NCI-H1417 (cell line): ENCODE measurements around the gene XIRP2.
"Not testable (repeated sequence)": the region's sequence is repeated elsewhere in the genome, so short reads cannot be mapped to it uniquely, and the experiment has no call there.

Source experiments
- DNase-seq, 3 experiments: peaks; one replicate each; lab custom pipeline; 2025; lab: John Stamatoyannopoulos, UW

Gene XIRP2

DNA sequence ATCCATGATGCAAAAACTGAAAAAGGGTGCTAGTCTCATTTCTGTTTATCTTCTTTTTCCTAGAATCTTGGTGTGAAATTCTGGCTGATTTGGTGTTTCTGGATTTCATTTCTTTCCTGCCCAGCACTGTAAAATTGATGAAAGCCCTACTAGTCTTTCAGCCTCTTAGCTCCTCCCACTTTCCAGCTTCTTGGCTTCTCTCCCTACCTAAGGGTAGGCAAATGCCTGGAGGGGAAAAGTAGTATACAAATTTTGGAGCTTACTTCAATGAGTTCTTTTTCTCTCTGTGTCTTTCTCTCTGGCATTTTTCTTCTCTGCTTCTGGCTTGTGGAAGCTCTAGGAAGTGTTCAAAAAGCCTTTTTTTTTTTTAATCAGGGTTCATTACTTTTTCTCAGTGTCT is 160.5 kb downstream of the XIRP2 start:
- no peak for DNase-seq

DNA sequence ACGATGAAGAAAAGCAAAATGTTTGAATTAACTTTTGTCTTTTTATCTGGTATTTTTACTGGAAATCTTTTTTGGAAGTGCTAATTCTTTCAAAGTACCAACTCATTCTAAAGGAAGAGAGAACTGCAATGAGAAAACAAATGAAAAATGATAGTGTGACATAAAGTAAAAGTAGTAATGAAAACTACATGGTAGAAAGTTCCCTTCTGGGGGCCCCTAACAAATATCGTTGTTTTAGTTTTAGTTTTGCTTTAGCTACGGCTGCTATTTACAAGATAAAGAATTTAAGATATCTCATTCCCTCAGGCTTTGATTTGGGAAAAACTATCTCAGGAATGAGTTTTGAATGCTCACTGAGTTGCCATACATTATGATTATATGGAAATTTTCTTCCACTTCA is 161.4 kb downstream of the XIRP2 start:
- DNase-seq: no peak

DNA sequence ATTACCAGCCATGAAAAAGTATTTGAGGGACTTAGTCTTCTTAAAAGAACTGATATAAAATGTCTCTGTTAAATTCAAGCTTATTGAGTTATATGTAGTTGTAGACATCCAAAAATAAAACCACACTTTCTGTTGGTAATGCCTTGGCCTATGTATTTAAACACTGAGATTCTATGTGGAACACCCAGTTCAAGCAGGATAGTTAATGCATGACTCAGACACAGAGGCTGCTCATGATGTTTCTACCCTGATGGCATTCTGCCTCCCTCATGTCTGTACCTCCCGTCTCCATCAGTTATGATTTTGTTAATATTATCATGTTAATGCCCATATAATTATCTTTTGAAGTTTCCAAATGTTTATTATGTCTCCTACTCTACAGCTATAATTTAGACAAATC is 164.5 kb downstream of the XIRP2 start:
- DNase-seq: no peak

GRCh38 chr2:167054881-167055280 is 166.6 kb downstream of the XIRP2 start:
- no peak for DNase-seq

DNA sequence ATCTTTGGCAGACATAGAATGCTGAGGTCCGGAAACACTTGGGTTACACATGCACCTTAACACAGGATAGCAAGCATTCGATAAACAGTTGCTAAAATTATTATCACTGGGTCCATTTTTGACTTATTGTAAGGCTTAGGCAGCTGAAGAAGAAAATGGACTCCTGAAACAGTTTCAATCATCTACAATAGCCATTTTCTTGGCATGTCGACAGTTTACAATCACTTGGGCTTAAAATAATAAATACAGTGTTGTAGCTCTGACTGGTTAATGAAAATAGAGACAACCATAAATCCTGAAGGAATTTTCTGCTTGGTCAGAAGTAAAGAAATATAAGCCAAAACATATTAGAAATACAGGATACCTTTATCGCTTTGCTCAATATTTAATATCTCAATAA is 169.2 kb downstream of the XIRP2 start:
- DNase-seq: no peak

GRCh38 chr2:167059173-167059572 is 170.9 kb downstream of the XIRP2 start:
- no peak for DNase-seq

DNA sequence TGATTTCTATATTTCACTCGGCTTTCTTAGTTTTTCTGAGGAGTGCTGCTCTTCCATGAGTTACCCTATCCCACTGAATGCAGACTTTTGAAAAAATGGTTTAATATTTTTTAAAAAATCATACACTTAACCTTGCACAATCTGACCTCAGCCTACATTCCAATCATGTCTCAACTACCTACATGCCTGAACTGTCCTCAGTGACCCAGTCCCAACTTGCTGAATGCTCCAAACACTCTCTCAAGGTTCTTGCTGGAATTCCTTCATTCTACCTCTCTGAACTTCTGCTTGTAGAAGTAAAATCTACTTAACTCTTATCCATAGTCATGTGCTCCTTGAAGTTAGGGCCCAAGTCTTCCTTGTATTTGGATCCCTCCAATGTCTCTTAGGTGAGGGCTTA is 181.6 kb downstream of the XIRP2 start:
- DNase-seq: no peak

DNA sequence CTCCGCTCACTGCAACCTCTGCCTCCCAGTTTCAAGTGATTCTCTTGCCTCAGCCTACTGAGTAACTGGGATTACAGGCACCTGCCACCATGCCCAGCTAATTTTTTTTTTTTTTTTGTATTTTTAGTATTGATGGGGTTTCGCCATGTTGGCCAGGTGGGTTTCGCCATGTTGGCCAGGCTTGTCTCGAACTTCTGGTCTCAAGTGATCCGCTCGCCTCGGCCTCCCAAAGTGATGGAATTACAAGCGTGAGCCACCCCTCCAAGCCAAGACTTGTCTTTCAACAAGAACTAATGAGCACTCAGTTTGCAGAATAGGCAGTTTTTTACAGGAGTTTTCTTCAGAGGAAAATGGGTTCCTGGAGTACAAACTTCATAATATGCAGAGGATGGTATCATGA is 187.4 kb downstream of the XIRP2 start:
- not testable (repeated sequence) for DNase-seq

GRCh38 chr2:167098931-167099330 is 210.7 kb downstream of the XIRP2 start:
- not testable (repeated sequence) for DNase-seq

DNA sequence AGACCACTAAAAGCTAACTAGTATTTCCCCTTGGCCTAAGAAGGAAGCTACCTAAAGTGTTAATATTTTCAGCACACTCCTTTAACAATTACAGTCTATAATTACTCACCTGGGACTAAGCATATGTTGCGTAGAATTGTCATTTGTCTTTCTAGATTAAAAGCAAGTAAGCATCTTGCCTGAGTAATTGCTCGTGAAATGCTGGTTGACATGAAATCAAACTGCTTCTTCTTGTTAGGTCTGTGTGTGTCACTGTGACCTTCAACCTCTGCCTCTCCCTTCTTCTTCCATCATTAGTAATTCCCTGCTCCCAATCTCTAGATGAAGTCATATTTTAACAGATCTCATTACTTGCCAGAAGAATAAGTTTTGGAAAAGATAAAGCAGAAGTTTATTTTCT is 212.2 kb downstream of the XIRP2 start:
- DNase-seq: peak in 1 of 3 experiments; percentile 0

DNA sequence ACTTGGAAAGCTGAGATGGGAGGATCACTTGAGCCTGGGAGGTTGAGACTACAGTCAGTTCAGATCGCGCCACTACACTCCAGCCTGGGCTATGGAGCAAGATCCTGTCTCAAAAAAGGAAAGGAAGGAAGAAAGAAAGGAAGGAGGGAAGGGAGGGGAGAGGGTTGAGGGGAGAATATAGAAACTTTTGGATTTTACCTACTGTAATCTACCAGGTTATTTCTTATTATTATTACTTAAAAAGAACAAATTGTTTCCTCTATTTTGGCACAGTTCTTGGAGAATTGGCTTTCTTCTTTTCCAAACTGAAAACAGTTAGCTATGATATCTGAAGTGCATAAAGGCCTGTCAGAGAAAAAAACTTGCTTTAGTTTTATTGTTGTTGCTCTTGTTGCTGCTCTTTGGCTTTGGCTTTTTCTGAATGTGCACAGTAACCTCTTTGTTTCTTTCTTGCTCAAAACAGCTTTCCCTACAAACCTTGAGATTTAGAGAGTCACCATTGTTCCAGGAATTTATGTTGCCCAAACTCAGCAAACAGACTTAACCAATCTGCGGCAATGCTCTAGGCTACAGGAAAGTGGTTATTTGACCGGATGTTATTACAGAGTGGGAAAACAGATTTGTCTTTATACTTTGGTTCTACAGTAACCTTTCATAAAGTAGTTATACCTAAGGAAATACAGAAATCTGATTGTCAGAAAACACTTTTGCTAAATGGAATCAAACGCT is 214.9 kb downstream of the XIRP2 start:
- DNase-seq: no peak

DNA sequence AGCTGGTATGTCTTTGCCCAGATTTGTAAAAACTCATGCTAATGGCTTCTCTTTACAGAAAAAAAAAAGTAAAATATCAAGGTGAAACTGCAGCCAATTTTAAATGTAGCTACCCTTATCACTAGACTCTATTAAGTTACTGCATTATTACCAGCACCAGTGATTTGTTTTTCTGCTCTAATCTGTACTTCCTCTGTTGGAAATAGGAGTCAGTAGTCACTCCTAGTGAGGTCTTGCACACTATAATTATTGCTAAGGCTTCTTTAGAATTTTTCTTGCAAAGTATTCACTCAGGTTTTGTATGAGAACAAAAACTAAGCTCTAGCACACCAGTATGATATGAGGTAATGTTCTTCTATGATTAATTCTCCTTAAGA is 215.5 kb downstream of the XIRP2 start:
- DNase-seq: no peak

- no peak for DNase-seq
Observed at GRCh38 chr2:167104691-167105090, 216.4 kb downstream of the XIRP2 start.

- DNase-seq: not testable (repeated sequence)
Observed at GRCh38 chr2:167109682-167110081, 221.4 kb downstream of the XIRP2 start.

GRCh38 chr2:167110345-167110744 is 222.1 kb downstream of the XIRP2 start:
- DNase-seq: no peak

DNA sequence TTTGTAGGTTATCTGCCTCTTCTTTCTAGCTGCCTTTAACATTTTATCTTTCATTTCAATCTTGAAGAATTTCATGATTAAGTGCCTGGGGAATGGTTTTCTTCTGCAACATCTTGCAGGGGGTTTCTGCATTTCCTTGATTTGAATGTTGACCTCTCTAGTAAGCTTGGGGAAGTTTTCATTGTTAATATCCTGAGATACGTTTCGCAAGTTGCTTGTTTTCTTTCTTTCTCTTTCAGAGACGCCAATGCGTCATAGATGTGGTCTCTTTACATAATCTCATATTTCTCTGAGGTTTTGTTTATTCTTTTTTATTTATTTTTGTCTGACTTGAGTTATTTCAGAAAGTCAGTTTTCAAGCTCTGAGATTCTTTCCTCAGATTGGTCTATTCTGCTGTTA is 225.7 kb downstream of the XIRP2 start:
- no peak for DNase-seq

- no peak for DNase-seq
Observed at GRCh38 chr2:167115541-167115940, 227.3 kb downstream of the XIRP2 start.

- no peak for DNase-seq
Observed at GRCh38 chr2:167122389-167122788, 234.1 kb downstream of the XIRP2 start.

DNA sequence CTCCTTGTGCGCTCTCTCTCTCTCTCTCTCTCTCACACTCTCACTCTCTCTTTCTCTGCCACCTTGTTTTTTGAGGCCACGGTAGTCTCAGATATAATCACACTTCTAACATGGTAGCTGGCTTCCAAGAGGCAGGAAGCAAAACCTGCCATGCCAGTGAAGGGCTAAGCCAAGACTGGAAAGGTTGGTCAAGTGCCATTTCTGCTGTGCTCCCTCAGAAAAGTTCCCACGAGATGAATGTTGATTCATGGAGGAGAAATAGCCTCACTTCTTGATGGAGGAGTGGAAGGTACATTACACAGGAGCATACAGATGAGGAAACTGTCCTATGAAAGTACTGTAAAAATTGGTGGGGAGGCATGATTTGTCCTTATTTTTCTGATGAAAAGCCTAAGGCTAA is 237.9 kb downstream of the XIRP2 start:
- DNase-seq: no peak

- peak in 2 of 3 experiments; percentile 2 to 3 for DNase-seq
Observed at GRCh38 chr2:167127135-167127534, 238.9 kb downstream of the XIRP2 start.

DNA sequence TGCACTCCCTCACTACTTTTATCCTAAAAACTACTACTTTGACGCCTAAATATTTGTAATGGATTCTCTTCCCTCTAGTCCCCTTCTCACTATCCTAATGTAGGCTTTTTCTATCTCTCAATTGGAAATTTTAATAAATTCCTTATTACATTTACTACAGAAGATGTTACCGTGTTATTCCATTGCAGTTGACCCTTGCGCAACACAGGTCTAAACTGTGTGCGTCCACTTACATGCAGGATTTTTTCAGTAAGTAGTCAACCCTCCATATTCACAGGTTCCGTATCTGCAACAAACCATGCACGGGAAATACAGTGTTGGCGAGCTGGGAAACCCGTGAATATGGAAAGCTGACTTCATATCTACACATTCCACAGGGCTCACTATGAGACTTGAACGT is 239.8 kb downstream of the XIRP2 start:
- no peak for DNase-seq

DNA sequence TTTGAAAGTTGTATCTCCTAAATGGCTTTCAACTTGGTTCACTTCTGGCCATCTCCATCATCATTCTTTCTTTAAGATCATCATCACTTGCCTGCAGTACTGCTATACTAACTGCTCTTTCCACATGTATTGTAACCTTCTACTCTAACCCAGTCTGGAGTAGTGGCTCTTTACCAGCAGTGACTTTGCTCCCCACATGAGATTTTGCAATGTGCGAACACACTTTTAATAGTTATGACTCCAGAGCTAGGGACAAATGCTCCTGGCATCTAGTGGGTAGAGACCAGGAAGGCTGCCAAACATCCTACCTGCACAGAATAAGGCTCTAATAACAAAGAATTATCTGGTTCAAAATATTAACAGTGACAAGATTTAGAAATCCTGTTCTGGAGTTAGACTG is 243.8 kb downstream of the XIRP2 start:
- DNase-seq: no peak

GRCh38 chr2:167132906-167133555 is 244.8 kb downstream of the XIRP2 start:
- no peak for DNase-seq

DNA sequence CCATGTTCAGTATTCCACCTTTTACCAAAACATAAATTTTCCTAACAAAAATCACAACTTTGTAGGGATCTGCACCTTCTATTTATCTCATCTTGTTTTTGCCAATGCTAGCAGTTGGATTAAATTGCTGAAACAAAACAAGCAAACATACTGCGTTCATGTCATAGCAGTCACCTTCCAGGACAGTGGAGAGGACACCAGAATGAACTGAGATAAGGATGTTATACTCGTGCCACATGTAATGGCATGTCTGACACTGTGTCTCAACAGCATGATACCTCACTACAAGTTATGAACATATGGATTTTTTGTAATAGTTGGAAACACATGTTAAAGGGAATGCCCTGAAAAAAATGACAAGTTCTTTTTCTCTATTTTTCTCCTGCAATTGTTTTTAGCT is 245.3 kb downstream of the XIRP2 start:
- DNase-seq: no peak
